ENCODE measurements around the gene NT5DC3.

Gene NT5DC3

GRCh38 chr12:103834942-103835341 lies 6.1 kb downstream of the NT5DC3 start:
- no peak for TF ChIP-seq POLR2AphosphoS5 (IDR thresholded peaks at IDR 0.05; ENCODE audit: low read depth, low read length)
- TF ChIP-seq POU2F2 (IDR thresholded peaks at IDR 0.05; ENCODE audit: low read depth, low read length), result no peak
- no peak for TF ChIP-seq POLR2A (IDR thresholded peaks at IDR 0.05; ENCODE audit: low read depth, low read length)
- no peak for TF ChIP-seq SPI1 (IDR thresholded peaks at IDR 0.05; ENCODE audit: low read depth, low read length)
- no peak for TF ChIP-seq TAF1 (IDR thresholded peaks at IDR 0.05; ENCODE audit: low read depth, low read length)
- TF ChIP-seq PAX5 (IDR thresholded peaks at IDR 0.05; ENCODE audit: insufficient read depth, low read length, severe bottlenecking), result no peak
- no peak for DNase-seq (ENCODE audit: insufficient read length, low spot score)
- no peak for FAIRE-seq

DNA sequence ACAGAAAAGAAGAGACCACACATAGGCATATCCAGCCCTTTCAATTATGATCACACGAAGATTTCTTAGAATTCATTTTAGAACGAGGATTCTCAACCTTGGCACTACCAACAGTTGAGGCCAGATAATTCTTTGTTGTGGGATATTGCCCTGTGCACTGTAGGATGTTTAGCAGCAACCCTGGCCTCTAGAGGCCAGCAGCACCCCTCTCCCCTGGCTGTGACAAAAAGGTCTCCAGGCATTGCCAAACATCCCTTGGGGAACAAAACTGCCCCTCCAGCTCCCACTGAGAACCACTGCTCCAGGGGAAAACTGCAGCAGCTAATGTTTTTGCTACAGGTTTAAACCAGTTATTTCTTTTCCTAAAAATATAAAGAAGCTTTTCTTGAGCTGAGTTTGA lies 7.1 kb downstream of the NT5DC3 start:
- DNase-seq (ENCODE audit: insufficient read length, low spot score), result no peak
- TF ChIP-seq TAF1 (IDR thresholded peaks at IDR 0.05; ENCODE audit: low read depth, low read length) (no peak), PAX5 (IDR thresholded peaks at IDR 0.05; ENCODE audit: insufficient read depth, low read length, severe bottlenecking) (no peak), POLR2A (IDR thresholded peaks at IDR 0.05; ENCODE audit: low read depth, low read length) (no peak), POLR2AphosphoS5 (IDR thresholded peaks at IDR 0.05; ENCODE audit: low read depth, low read length) (no peak), POU2F2 (IDR thresholded peaks at IDR 0.05; ENCODE audit: low read depth, low read length) (no peak), SPI1 (IDR thresholded peaks at IDR 0.05; ENCODE audit: low read depth, low read length) (no peak)
- no peak for FAIRE-seq

GRCh38 chr12:103833095-103833775 lies 7.8 kb downstream of the NT5DC3 start:
- DNase-seq (ENCODE audit: insufficient read length, low spot score) (no peak), FAIRE-seq (no peak)
- TF ChIP-seq POLR2AphosphoS5 (IDR thresholded peaks at IDR 0.05; ENCODE audit: low read depth, low read length), result no peak
- TF ChIP-seq POLR2A (IDR thresholded peaks at IDR 0.05; ENCODE audit: low read depth, low read length), result no peak
- no peak for TF ChIP-seq SPI1 (IDR thresholded peaks at IDR 0.05; ENCODE audit: low read depth, low read length)
- TF ChIP-seq PAX5 (IDR thresholded peaks at IDR 0.05; ENCODE audit: insufficient read depth, low read length, severe bottlenecking), result no peak
- TF ChIP-seq POU2F2 (IDR thresholded peaks at IDR 0.05; ENCODE audit: low read depth, low read length), result no peak
- no peak for TF ChIP-seq TAF1 (IDR thresholded peaks at IDR 0.05; ENCODE audit: low read depth, low read length)

- DNase-seq (ENCODE audit: insufficient read length, low spot score) (peak; percentile 7), FAIRE-seq (no peak)
- TF ChIP-seq POU2F2 (IDR thresholded peaks at IDR 0.05; ENCODE audit: low read depth, low read length), result no peak
- peak; percentile 91 for TF ChIP-seq SPI1 (IDR thresholded peaks at IDR 0.05; ENCODE audit: low read depth, low read length)
Measured at GRCh38 chr12:103832048-103832997, 8.7 kb downstream of the NT5DC3 start.

- TF ChIP-seq SPI1 (IDR thresholded peaks at IDR 0.05; ENCODE audit: low read depth, low read length) (no peak), TAF1 (IDR thresholded peaks at IDR 0.05; ENCODE audit: low read depth, low read length) (no peak), POLR2AphosphoS5 (IDR thresholded peaks at IDR 0.05; ENCODE audit: low read depth, low read length) (no peak), POU2F2 (IDR thresholded peaks at IDR 0.05; ENCODE audit: low read depth, low read length) (no peak), PAX5 (IDR thresholded peaks at IDR 0.05; ENCODE audit: insufficient read depth, low read length, severe bottlenecking) (no peak), POLR2A (IDR thresholded peaks at IDR 0.05; ENCODE audit: low read depth, low read length) (no peak)
- FAIRE-seq, result no peak
Measured at GRCh38 chr12:103830730-103831320, 10.2 kb downstream of the NT5DC3 start.

DNA sequence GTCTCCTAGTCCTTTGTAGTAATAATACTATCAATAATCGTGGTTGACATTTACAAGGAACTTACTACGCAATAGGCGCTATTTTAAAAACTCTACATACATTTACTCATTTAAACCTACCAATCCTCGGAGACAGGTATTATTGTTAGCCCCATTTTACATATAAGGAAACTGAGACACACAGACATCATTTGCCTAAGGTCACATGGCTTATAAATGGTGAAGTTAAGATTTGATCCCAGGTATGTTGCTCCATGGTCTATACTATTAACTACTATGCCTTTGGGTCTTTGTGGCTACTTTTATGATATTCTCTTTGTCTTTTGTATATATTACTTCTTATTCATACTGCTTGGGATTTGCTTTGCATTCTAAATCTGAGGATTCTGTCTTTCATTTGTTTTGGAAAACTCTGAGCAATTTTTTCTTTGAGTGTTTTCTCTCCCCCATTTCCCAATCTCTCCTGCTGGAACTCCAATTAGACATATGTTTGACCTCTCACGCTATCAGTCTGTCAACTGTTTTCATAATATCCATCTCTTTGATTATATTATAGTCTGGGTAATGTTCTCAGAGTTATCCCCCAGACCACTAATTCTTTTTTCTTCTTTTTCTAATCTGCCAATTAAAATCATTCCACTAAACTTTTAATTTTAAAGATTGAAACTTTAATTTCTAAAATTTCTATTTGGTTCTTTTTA lies 10.9 kb downstream of the NT5DC3 start:
- no peak for TF ChIP-seq SPI1 (IDR thresholded peaks at IDR 0.05; ENCODE audit: low read depth, low read length)
- no peak for TF ChIP-seq TAF1 (IDR thresholded peaks at IDR 0.05; ENCODE audit: low read depth, low read length)
- no peak for TF ChIP-seq POLR2AphosphoS5 (IDR thresholded peaks at IDR 0.05; ENCODE audit: low read depth, low read length)
- TF ChIP-seq POLR2A (IDR thresholded peaks at IDR 0.05; ENCODE audit: low read depth, low read length), result no peak
- TF ChIP-seq PAX5 (IDR thresholded peaks at IDR 0.05; ENCODE audit: insufficient read depth, low read length, severe bottlenecking), result no peak
- no peak for TF ChIP-seq POU2F2 (IDR thresholded peaks at IDR 0.05; ENCODE audit: low read depth, low read length)
- DNase-seq (ENCODE audit: insufficient read length, low spot score) (no peak), FAIRE-seq (no peak)

More at GRCh38 chr12:103830730-103831320, 10.2 kb downstream of the NT5DC3 start:
- DNase-seq (ENCODE audit: insufficient read length, low spot score), result no peak

- DNase-seq (ENCODE audit: insufficient read length, low spot score) (no peak), FAIRE-seq (no peak)
- no peak for TF ChIP-seq PAX5 (IDR thresholded peaks at IDR 0.05; ENCODE audit: insufficient read depth, low read length, severe bottlenecking)
- TF ChIP-seq POU2F2 (IDR thresholded peaks at IDR 0.05; ENCODE audit: low read depth, low read length), result no peak
- TF ChIP-seq SPI1 (IDR thresholded peaks at IDR 0.05; ENCODE audit: low read depth, low read length), result no peak
- no peak for TF ChIP-seq POLR2A (IDR thresholded peaks at IDR 0.05; ENCODE audit: low read depth, low read length)
- no peak for TF ChIP-seq POLR2AphosphoS5 (IDR thresholded peaks at IDR 0.05; ENCODE audit: low read depth, low read length)
- TF ChIP-seq TAF1 (IDR thresholded peaks at IDR 0.05; ENCODE audit: low read depth, low read length), result no peak
Measured at GRCh38 chr12:103829092-103829491, 11.9 kb downstream of the NT5DC3 start.

- TF ChIP-seq POLR2AphosphoS5 (IDR thresholded peaks at IDR 0.05; ENCODE audit: low read depth, low read length) (no peak), PAX5 (IDR thresholded peaks at IDR 0.05; ENCODE audit: insufficient read depth, low read length, severe bottlenecking) (no peak), SPI1 (IDR thresholded peaks at IDR 0.05; ENCODE audit: low read depth, low read length) (no peak), POU2F2 (IDR thresholded peaks at IDR 0.05; ENCODE audit: low read depth, low read length) (no peak), TAF1 (IDR thresholded peaks at IDR 0.05; ENCODE audit: low read depth, low read length) (no peak), POLR2A (IDR thresholded peaks at IDR 0.05; ENCODE audit: low read depth, low read length) (no peak)
- FAIRE-seq, result peak; percentile 20
Measured at GRCh38 chr12:103827911-103828391, 13.1 kb downstream of the NT5DC3 start.

More at GRCh38 chr12:103827911-103828391, 13.1 kb downstream of the NT5DC3 start:
- DNase-seq (ENCODE audit: insufficient read length, low spot score), result no peak
